DND-41 (cell line): ENCODE data around the gene GPATCH2.

Experiments
- ATAC-seq: fragments of 200-7000 bp; cut with Tn5 transposase; 3 replicates; pipeline ENCODE4 v1.9.1; 2021; ENCODE audit warnings: low read depth; ENCODE audit not compliant: insufficient read depth
- DNase-seq: peaks from one replicate; pipeline ENCODE4 v3.0.0-alpha.2; 2020
- H2AFZ ChIP-seq: 2 replicates; pipeline ENCODE4 v1.6.0; 2012; ENCODE audit warnings: low read depth, low read length
- H3K27ac ChIP-seq: 2 replicates; pipeline ENCODE4 v1.5.1; 2012; ENCODE audit warnings: low read length, inconsistent platforms
- H3K27me3 ChIP-seq: fragments of 200-600 bp; sonication (generic); 2 replicates; pipeline ENCODE4 v1.6.0; 2012; ENCODE audit warnings: low read length, mild to moderate bottlenecking, inconsistent platforms; ENCODE audit not compliant: insufficient read depth, poor library complexity
- H3K36me3 ChIP-seq: 2 replicates; pipeline ENCODE4 v1.5.1; 2012; ENCODE audit warnings: low read length, inconsistent platforms; ENCODE audit not compliant: insufficient read depth
- H3K4me1 ChIP-seq: 2 replicates; pipeline ENCODE4 v1.5.1; 2012; ENCODE audit warnings: mild to moderate bottlenecking, low read length; ENCODE audit not compliant: insufficient read depth
- H3K4me2 ChIP-seq: 2 replicates; pipeline ENCODE4 v1.6.0; 2012; ENCODE audit warnings: mild to moderate bottlenecking, moderate library complexity, low read length, inconsistent platforms; ENCODE audit not compliant: insufficient read depth
- H3K4me3 ChIP-seq, 2 experiments: fragments of 200-600 bp in 1 of 2; shearing (Covaris generic) in 1 of 2; 2 replicates each; pipeline ENCODE4 v1.5.1; 2012 to 2016; ENCODE audit warnings: inconsistent platforms in 2 of 2, low read length in 2 of 2, mild to moderate bottlenecking in 2 of 2, low read depth in 1 of 2, moderate library complexity in 1 of 2
- H3K79me2 ChIP-seq: 2 replicates; pipeline ENCODE4 v1.6.0; 2012; ENCODE audit warnings: low read length, inconsistent platforms; ENCODE audit not compliant: insufficient read depth
- H3K9ac ChIP-seq: 2 replicates; pipeline ENCODE4 v1.6.0; 2012; ENCODE audit warnings: low read depth, mild to moderate bottlenecking, inconsistent platforms, low read length, moderate library complexity
- H3K9me3 ChIP-seq: 2 replicates; pipeline ENCODE4 v1.5.1; 2012; ENCODE audit warnings: low read length, moderate library complexity, mild to moderate bottlenecking, inconsistent platforms; ENCODE audit not compliant: insufficient read depth, severe bottlenecking
- H4K20me1 ChIP-seq: 2 replicates; pipeline ENCODE4 v1.6.0; 2012; ENCODE audit warnings: low read length; ENCODE audit not compliant: insufficient read depth
- EZH2 ChIP-seq: IDR thresholded peaks from 3 replicates; pipeline ENCODE4 v1.6.1; 2012; ENCODE audit warnings: borderline replicate concordance, low read depth, mild to moderate bottlenecking, moderate library complexity, low read length, inconsistent platforms; ENCODE audit not compliant: severe bottlenecking
- TF ChIP-seq, protein P1 (sequence below): IDR thresholded peaks from 2 replicates; pipeline ENCODE4 v1.5.1; 2012; ENCODE audit warnings: borderline replicate concordance, low read length, moderate library complexity, mild to moderate bottlenecking; ENCODE audit not compliant: poor library complexity, severe bottlenecking; ENCODE audit errors: extremely low read depth

Gene GPATCH2

GRCh38 chr1:217668351-217668940 is 37.6 kb upstream of the GPATCH2 start:
- TF ChIP-seq, protein P1, sequence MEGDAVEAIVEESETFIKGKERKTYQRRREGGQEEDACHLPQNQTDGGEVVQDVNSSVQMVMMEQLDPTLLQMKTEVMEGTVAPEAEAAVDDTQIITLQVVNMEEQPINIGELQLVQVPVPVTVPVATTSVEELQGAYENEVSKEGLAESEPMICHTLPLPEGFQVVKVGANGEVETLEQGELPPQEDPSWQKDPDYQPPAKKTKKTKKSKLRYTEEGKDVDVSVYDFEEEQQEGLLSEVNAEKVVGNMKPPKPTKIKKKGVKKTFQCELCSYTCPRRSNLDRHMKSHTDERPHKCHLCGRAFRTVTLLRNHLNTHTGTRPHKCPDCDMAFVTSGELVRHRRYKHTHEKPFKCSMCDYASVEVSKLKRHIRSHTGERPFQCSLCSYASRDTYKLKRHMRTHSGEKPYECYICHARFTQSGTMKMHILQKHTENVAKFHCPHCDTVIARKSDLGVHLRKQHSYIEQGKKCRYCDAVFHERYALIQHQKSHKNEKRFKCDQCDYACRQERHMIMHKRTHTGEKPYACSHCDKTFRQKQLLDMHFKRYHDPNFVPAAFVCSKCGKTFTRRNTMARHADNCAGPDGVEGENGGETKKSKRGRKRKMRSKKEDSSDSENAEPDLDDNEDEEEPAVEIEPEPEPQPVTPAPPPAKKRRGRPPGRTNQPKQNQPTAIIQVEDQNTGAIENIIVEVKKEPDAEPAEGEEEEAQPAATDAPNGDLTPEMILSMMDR = no peak
- no peak for TF ChIP-seq EZH2

GRCh38 chr1:217661407-217661806 is 30.5 kb upstream of the GPATCH2 start:
- TF ChIP-seq, protein P1 = no peak
- TF ChIP-seq EZH2 = no peak
- no peak overlapping the region for H3K4me3 ChIP-seq
- DNase-seq (no peak), ATAC-seq (no peak)
- no peaks in the 10 kb centered on the region for H3K27me3 ChIP-seq
- no peaks in the 10 kb centered on the region for H3K36me3 ChIP-seq
- no peak overlapping the region for H3K4me2 ChIP-seq
- H3K9ac ChIP-seq = no peak overlapping the region
- H4K20me1 ChIP-seq = no peaks in the 10 kb centered on the region
- H2AFZ ChIP-seq = no peak overlapping the region
- H3K27ac ChIP-seq = no peak overlapping the region
- H3K79me2 ChIP-seq = no peaks in the 10 kb centered on the region
- no peaks in the 10 kb centered on the region for H3K4me1 ChIP-seq
- H3K9me3 ChIP-seq = no peaks in the 10 kb centered on the region

More at GRCh38 chr1:217668351-217668940, 37.6 kb upstream of the GPATCH2 start:
- H4K20me1 ChIP-seq = no peaks in the 10 kb centered on the region
- H3K79me2 ChIP-seq = no peaks in the 10 kb centered on the region
- no peaks in the 10 kb centered on the region for H3K27me3 ChIP-seq
- no peak overlapping the region for H3K9ac ChIP-seq
- H3K4me1 ChIP-seq = no peaks in the 10 kb centered on the region
- no peak for DNase-seq
- ATAC-seq = no peak
- no peak overlapping the region for H3K27ac ChIP-seq
- no peak overlapping the region for H2AFZ ChIP-seq
- H3K4me2 ChIP-seq = no peak overlapping the region
- H3K4me3 ChIP-seq = no peak overlapping the region
- no peaks in the 10 kb centered on the region for H3K36me3 ChIP-seq
- no peaks in the 10 kb centered on the region for H3K9me3 ChIP-seq

DNA sequence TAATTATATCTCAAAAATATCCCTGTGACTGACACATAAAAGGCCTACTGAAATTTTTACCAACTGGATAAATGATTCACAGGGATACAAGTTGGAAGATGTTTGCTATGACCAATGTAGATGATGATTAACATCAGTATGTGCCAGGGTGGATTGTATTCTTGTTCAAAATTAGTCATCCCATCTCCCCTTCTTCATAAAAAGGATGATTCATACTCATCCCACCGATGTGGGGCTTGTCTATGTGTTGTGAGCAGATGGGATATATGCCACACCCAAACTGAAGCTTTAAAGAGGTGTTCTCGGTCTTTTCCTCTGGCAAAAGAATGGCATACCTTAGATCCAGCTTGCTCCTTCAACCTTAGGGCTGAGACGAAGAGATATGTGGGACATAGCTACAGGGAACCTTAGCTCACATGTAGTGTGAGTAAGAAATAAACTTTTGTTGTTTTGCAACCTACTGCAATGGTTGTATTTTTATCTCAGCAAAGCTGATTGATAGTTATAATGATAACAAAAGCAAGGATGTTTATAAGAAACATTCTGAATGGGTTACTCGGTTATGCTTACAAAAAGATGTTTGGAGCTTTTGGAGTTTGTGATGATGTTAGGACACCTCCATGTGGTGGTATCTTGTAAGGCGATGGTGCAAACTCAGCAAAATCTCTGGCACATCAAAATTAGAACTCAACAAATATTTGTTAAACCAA is 29.6 kb upstream of the GPATCH2 start:
- no peaks in the 10 kb centered on the region for H3K9me3 ChIP-seq
- no peak overlapping the region for H2AFZ ChIP-seq
- no peak overlapping the region for H3K4me2 ChIP-seq
- TF ChIP-seq, protein P1 = peak; percentile 41
- no peak for TF ChIP-seq EZH2
- no peak overlapping the region for H3K9ac ChIP-seq
- H4K20me1 ChIP-seq = no peaks in the 10 kb centered on the region
- ATAC-seq (no peak), DNase-seq (no peak)
- H3K4me3 ChIP-seq = no peak overlapping the region
- H3K27ac ChIP-seq = no peak overlapping the region
- H3K4me1 ChIP-seq = no peaks in the 10 kb centered on the region
- H3K27me3 ChIP-seq = no peaks in the 10 kb centered on the region
- H3K79me2 ChIP-seq = no peaks in the 10 kb centered on the region
- H3K36me3 ChIP-seq = no peaks in the 10 kb centered on the region
